Measurements from ENCODE around the gene MRPS21. TPM values are rescaled to one million over a fixed set of nuclear protein-coding genes. Genes with fewer than 3 reads are reported as not detected.
A peak's percentile ranks its signal among the peaks of the same experiment; 100 is the strongest.

Gene MRPS21
- total and polyA plus RNA-seq, 2 donors = 33.6 to 68.5 TPM

- Histone ChIP-seq H3K4me1 (ENCODE audit: insufficient read depth) (no peaks in the 10 kb centered on the region), H3K27ac (ENCODE audit: low read depth) (peak overlapping the region; percentile 91), H3K36me3 (ENCODE audit: insufficient read depth) (peaks cover 2% of the 10 kb centered on the region), H3K4me3 (ENCODE audit: low read depth, low read length) (peak overlapping the region; percentile 91)
- WGBS = under 1% methylated on average over 21 of the region's 21 CpGs
- DNase-seq (ENCODE audit: extremely low spot score) = no peak
Observed at GRCh38 chr1:150268340-150268704, 25.3 kb upstream of the MRPS21 start.

DNA sequence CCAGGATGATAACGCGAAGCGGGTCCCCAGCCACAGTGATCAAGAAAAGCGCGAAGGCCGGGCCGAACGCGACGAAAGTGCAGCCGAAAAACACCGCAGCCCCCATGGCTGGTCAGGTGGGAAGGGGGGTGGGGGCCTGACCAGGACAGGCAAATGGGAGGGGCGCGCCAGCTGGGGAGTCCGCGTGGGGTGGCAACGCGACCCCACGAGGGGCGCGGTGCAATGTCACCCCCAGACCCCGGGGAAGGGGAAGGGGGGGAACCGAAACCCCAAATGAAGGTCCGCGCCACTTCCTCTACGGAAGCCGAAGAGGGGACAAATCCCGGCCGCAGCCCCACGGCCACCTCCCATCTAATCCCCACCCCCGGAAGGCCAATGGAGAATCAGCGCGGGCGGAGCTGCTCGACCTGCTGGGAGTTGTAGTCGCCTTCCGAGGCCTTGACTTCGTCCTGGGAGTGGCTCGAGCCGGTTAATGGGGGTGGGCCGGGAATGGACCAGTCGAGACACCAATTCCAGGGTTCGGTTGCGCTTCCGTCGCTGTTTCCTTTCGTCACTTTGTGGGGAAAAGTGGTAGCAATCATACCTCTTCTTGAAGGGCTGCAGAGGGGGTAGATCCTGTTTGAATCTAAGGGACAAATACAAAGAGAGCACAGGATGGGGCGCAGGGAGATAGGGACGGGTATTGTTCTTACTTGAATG is 24.8 kb upstream of the MRPS21 start, which contains the start of gene APH1A:
APH1A (minus strand) TSS at position 312 of the 699 bp plus-strand sequence; CDS start at position 106, 206 bp downstream.
- DNase-seq (ENCODE audit: extremely low spot score) = peak; percentile 95
- H3K4me3 ChIP-seq (ENCODE audit: low read depth, low read length) = peak within 1 kb of the TSS; percentile 91
- under 1% methylated on average over 49 of the region's 49 CpGs for WGBS
- peak within 1 kb of the TSS; percentile 91 for H3K27ac ChIP-seq (ENCODE audit: low read depth)
- no peaks in the 10 kb centered on the region for H3K4me1 ChIP-seq (ENCODE audit: insufficient read depth)
- H3K36me3 ChIP-seq (ENCODE audit: insufficient read depth) = peaks cover 2% of the 10 kb centered on the region

DNA sequence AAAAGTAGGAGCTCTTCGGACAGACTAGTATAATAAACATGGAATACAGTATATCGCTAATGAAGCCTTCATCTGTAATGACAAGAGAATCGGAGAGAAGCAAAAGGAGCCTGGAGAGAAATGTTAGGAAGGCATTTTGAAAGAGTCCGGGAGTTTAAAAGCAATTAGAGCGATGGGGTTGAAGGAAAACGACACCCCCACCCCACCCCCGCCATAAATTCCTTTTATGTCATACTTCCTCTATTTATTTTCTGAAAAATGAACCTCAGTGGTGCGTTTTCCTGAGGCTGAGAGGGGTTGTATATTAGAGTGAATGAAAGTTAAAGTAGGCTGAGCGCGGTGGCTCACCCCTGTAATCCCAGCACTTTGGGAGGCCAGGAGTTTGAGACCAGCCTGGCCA is 24.2 kb upstream of the MRPS21 start:
- peaks cover 2% of the 10 kb centered on the region for H3K36me3 ChIP-seq (ENCODE audit: insufficient read depth)
- DNase-seq (ENCODE audit: extremely low spot score) = no peak
- H3K4me3 ChIP-seq (ENCODE audit: low read depth, low read length) = peak overlapping the region; percentile 91
- WGBS = 30% methylated on average over 10 of the region's 10 CpGs
- H3K27ac ChIP-seq (ENCODE audit: low read depth) = no peak overlapping the region
- H3K4me1 ChIP-seq (ENCODE audit: insufficient read depth) = no peaks in the 10 kb centered on the region

- Histone ChIP-seq H3K27ac (ENCODE audit: low read depth) (no peak overlapping the region), H3K4me1 (ENCODE audit: insufficient read depth) (no peaks in the 10 kb centered on the region), H3K36me3 (ENCODE audit: insufficient read depth) (no peaks in the 10 kb centered on the region), H3K4me3 (ENCODE audit: low read depth, low read length) (no peak overlapping the region)
- DNase-seq (ENCODE audit: extremely low spot score) = no peak
- WGBS = 94% methylated on average over 7 of the region's 7 CpGs
Observed at GRCh38 chr1:150271291-150271959, 22.2 kb upstream of the MRPS21 start.

GRCh38 chr1:150273311-150273710 is 20.4 kb upstream of the MRPS21 start:
- Histone ChIP-seq H3K4me3 (ENCODE audit: low read depth, low read length) (no peak overlapping the region), H3K27ac (ENCODE audit: low read depth) (no peak overlapping the region), H3K36me3 (ENCODE audit: insufficient read depth) (no peaks in the 10 kb centered on the region), H3K4me1 (ENCODE audit: insufficient read depth) (no peaks in the 10 kb centered on the region)
- WGBS = 68% methylated on average over 1 of the region's 1 CpG
- DNase-seq (ENCODE audit: extremely low spot score) = no peak

- no peaks in the 10 kb centered on the region for H3K36me3 ChIP-seq (ENCODE audit: insufficient read depth)
- no peak overlapping the region for H3K4me3 ChIP-seq (ENCODE audit: low read depth, low read length)
- H3K27ac ChIP-seq (ENCODE audit: low read depth) = no peak overlapping the region
- no peaks in the 10 kb centered on the region for H3K4me1 ChIP-seq (ENCODE audit: insufficient read depth)
- WGBS = 84% methylated on average over 6 of the region's 6 CpGs
- DNase-seq (ENCODE audit: extremely low spot score) = no peak
Observed at GRCh38 chr1:150280138-150280707, 13.4 kb upstream of the MRPS21 start.

GRCh38 chr1:150281221-150281757 is 12.4 kb upstream of the MRPS21 start:
- 1% methylated on average over 15 of the region's 15 CpGs for WGBS
- Histone ChIP-seq H3K4me3 (ENCODE audit: low read depth, low read length) (peak overlapping the region; percentile 45), H3K36me3 (ENCODE audit: insufficient read depth) (no peaks in the 10 kb centered on the region), H3K4me1 (ENCODE audit: insufficient read depth) (no peaks in the 10 kb centered on the region), H3K27ac (ENCODE audit: low read depth) (peak overlapping the region; percentile 53)
- no peak for DNase-seq (ENCODE audit: extremely low spot score)

DNA sequence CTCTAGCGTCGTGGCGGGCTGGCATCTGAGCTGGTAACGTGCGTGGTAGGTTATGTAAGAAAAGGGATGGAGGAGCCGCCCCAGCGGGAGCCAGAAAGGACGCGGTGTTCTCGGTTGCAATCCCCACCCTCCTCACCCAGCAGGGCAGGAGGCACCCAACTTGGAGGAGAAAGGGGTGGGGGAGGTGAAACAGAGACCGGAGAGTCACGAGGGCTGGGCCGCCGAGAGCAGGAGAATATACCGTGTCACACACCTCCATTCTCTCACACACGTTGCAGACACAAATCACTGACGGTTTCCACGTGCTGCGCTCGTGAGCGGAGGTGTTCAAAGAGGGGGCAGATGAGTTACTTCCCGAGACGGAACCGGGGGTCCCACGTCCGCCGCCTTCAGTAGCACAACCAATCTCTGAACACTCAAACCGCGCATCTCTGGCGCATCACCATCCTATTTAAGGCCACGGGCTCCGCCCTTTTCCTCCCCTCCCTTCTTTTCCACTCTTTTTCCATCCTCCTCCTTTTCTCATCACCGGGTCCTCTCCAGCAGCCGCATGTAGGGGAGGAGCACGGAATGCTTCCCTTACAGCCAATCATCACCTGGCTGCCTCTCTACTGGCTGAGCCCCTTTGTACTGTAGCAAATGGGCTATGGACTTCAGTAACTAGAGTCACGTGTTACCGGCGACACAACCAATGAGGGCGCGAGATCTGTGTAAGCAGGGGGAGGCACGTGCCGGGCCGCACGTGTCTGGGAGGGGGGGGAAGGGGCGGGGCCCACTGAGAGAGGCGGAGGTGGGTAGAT is 11.7 kb upstream of the MRPS21 start, which contains the start of gene CIART:
CIART (plus strand) TSS at position 797 of the 800 bp plus-strand sequence. CDS start 714 bp downstream, outside the sequence.
- Histone ChIP-seq H3K4me1 (ENCODE audit: insufficient read depth) (no peaks in the 10 kb centered on the region), H3K27ac (ENCODE audit: low read depth) (peak within 1 kb of the TSS; percentile 53), H3K4me3 (ENCODE audit: low read depth, low read length) (peak within 1 kb of the TSS; percentile 45), H3K36me3 (ENCODE audit: insufficient read depth) (no peaks in the 10 kb centered on the region)
- under 1% methylated on average over 46 of the region's 46 CpGs for WGBS
- DNase-seq (ENCODE audit: extremely low spot score) = peak; percentile 92

DNA sequence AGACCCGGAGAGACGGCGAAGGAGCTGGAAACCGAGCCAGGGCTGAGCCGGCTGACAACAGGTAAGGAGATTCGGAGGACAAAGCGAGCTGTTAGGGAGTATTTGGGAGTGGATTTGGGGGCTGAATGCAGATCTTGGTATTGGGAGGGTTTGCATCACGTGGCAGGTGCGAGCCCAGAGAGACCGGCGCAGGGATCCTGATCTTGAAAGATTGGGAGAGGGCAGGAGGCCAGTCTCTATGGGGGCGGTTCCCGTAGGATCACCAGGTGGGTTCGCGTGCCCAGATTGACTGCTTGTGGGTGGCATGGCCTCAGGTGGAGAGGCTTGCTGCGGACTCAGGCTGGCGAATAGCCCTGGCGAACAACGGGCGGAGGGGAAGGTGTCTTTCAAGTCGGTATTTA is 11.1 kb upstream of the MRPS21 start:
- DNase-seq (ENCODE audit: extremely low spot score) = no peak
- 2% methylated on average over 21 of the region's 21 CpGs for WGBS

GRCh38 chr1:150283260-150283659 is 10.4 kb upstream of the MRPS21 start:
- 83% methylated on average over 12 of the region's 12 CpGs for WGBS
- Histone ChIP-seq H3K27ac (ENCODE audit: low read depth) (no peak overlapping the region), H3K36me3 (ENCODE audit: insufficient read depth) (no peaks in the 10 kb centered on the region), H3K4me3 (ENCODE audit: low read depth, low read length) (no peak overlapping the region), H3K4me1 (ENCODE audit: insufficient read depth) (no peaks in the 10 kb centered on the region)
- no peak for DNase-seq (ENCODE audit: extremely low spot score)

More for the DNA sequence above, 11.1 kb upstream of the MRPS21 start:
- Histone ChIP-seq H3K4me3 (ENCODE audit: low read depth, low read length) (peak overlapping the region; percentile 27), H3K4me1 (ENCODE audit: insufficient read depth) (no peaks in the 10 kb centered on the region), H3K36me3 (ENCODE audit: insufficient read depth) (no peaks in the 10 kb centered on the region), H3K27ac (ENCODE audit: low read depth) (peak overlapping the region; percentile 49)

GRCh38 chr1:150288382-150288781 is 5.3 kb upstream of the MRPS21 start:
- no peaks in the 10 kb centered on the region for H3K36me3 ChIP-seq (ENCODE audit: insufficient read depth)
- H3K4me3 ChIP-seq (ENCODE audit: low read depth, low read length) = no peak overlapping the region
- H3K4me1 ChIP-seq (ENCODE audit: insufficient read depth) = no peaks in the 10 kb centered on the region
- no peak for DNase-seq (ENCODE audit: extremely low spot score)
- 86% methylated on average over 1 of the region's 1 CpG for WGBS
- H3K27ac ChIP-seq (ENCODE audit: low read depth) = no peak overlapping the region

GRCh38 chr1:150288822-150289221 is 4.8 kb upstream of the MRPS21 start:
- 89% methylated on average over 4 of the region's 4 CpGs for WGBS
- no peak for DNase-seq (ENCODE audit: extremely low spot score)
- Histone ChIP-seq H3K36me3 (ENCODE audit: insufficient read depth) (no peaks in the 10 kb centered on the region), H3K27ac (ENCODE audit: low read depth) (no peak overlapping the region), H3K4me1 (ENCODE audit: insufficient read depth) (no peaks in the 10 kb centered on the region), H3K4me3 (ENCODE audit: low read depth, low read length) (no peak overlapping the region)

- 94% methylated on average over 2 of the region's 2 CpGs for WGBS
- Histone ChIP-seq H3K4me1 (ENCODE audit: insufficient read depth) (no peaks in the 10 kb centered on the region), H3K4me3 (ENCODE audit: low read depth, low read length) (no peak overlapping the region), H3K27ac (ENCODE audit: low read depth) (no peak overlapping the region), H3K36me3 (ENCODE audit: insufficient read depth) (peaks cover 2% of the 10 kb centered on the region)
- DNase-seq (ENCODE audit: extremely low spot score) = no peak
Observed at GRCh38 chr1:150295476-150295875, 1.8 kb downstream of the MRPS21 start.
